Measurements from ENCODE around the gene MLH1. TPM values are rescaled to one million over a fixed set of nuclear protein-coding genes. Genes with fewer than 3 reads are reported as not detected.

Gene MLH1
- total RNA-seq, 4 donors from 2014 or later, result 27.9 to 59.0 (median 36.3) TPM

- 98% methylated on average over 3 of the region's 3 CpGs for WGBS
- Histone ChIP-seq H3K9me3 (no peaks in the 10 kb centered on the region), H3K4me3 (no peak overlapping the region), H3K27ac (replicated peaks in 1 of 4) (peak overlapping the region in 3 of 4 donors; percentile 13 to 35 (median 29)), H3K27me3 (no peaks in the 10 kb centered on the region), H3K36me3 (peaks cover 0 to 56% (median 22%) of the 10 kb centered on the region in 4 donors), H3K4me1 (peaks cover 0 to 34% (median 31%) of the 10 kb centered on the region in 4 donors)
- no peak for DNase-seq (ENCODE audit: extremely low spot score)
- intact Hi-C loops (cut with DNase I), result no loop called here
- TF ChIP-seq CTCF (IDR thresholded peaks at IDR 0.05) (no peak), EP300 (IDR thresholded peaks at IDR 0.05) (no peak), POLR2A (IDR thresholded peaks at IDR 0.05; ENCODE audit: low read depth) (no peak), POLR2AphosphoS5 (IDR thresholded peaks at IDR 0.05) (no peak)
Measured at GRCh38 chr3:37071921-37072320, 78.6 kb downstream of the MLH1 start.

GRCh38 chr3:37072892-37073291 is 79.6 kb downstream of the MLH1 start:
- Histone ChIP-seq H3K4me1 (peaks cover 0 to 34% (median 31%) of the 10 kb centered on the region in 4 donors), H3K27ac (replicated peaks in 1 of 4) (peak overlapping the region; percentile 10 to 35 (median 21)), H3K4me3 (no peak overlapping the region), H3K9me3 (no peaks in the 10 kb centered on the region), H3K27me3 (no peaks in the 10 kb centered on the region), H3K36me3 (peaks cover 0 to 56% (median 26%) of the 10 kb centered on the region in 4 donors)
- no peak for DNase-seq (ENCODE audit: extremely low spot score)
- intact Hi-C loops (cut with DNase I), result no loop called here
- 7% methylated on average over 2 of the region's 2 CpGs for WGBS
- TF ChIP-seq CTCF (IDR thresholded peaks at IDR 0.05) (no peak), EP300 (IDR thresholded peaks at IDR 0.05) (no peak), POLR2A (IDR thresholded peaks at IDR 0.05; ENCODE audit: low read depth) (no peak), POLR2AphosphoS5 (IDR thresholded peaks at IDR 0.05) (no peak)

GRCh38 chr3:37074178-37074577 is 80.9 kb downstream of the MLH1 start:
- Histone ChIP-seq H3K27me3 (no peaks in the 10 kb centered on the region), H3K9me3 (no peaks in the 10 kb centered on the region), H3K36me3 (peaks cover 0 to 57% (median 22%) of the 10 kb centered on the region in 4 donors), H3K4me1 (peaks cover 0 to 34% (median 31%) of the 10 kb centered on the region in 4 donors), H3K27ac (replicated peaks in 1 of 4) (peak overlapping the region in 3 of 4 donors; percentile 22 to 55 (median 36)), H3K4me3 (no peak overlapping the region)
- DNase-seq (ENCODE audit: extremely low spot score), result no peak
- WGBS, result 62% methylated on average over 3 of the region's 3 CpGs
- intact Hi-C loops (cut with DNase I), result no loop called here
- TF ChIP-seq POLR2A (IDR thresholded peaks at IDR 0.05; ENCODE audit: low read depth), result no peak
- TF ChIP-seq CTCF (IDR thresholded peaks at IDR 0.05), result no peak
- no peak for TF ChIP-seq POLR2AphosphoS5 (IDR thresholded peaks at IDR 0.05)
- no peak for TF ChIP-seq EP300 (IDR thresholded peaks at IDR 0.05)

GRCh38 chr3:37075955-37076354 is 82.6 kb downstream of the MLH1 start:
- 100% methylated on average over 1 of the region's 1 CpG for WGBS
- intact Hi-C loops (cut with DNase I), result no loop called here
- Histone ChIP-seq H3K36me3 (peaks cover 0 to 59% (median 25%) of the 10 kb centered on the region in 4 donors), H3K4me3 (no peak overlapping the region), H3K9me3 (no peaks in the 10 kb centered on the region), H3K4me1 (peaks cover 0 to 35% (median 33%) of the 10 kb centered on the region in 4 donors), H3K27ac (replicated peaks in 1 of 4) (no peak overlapping the region), H3K27me3 (no peaks in the 10 kb centered on the region)
- TF ChIP-seq EP300 (IDR thresholded peaks at IDR 0.05), result no peak
- TF ChIP-seq CTCF (IDR thresholded peaks at IDR 0.05), result no peak
- no peak for TF ChIP-seq POLR2AphosphoS5 (IDR thresholded peaks at IDR 0.05)
- no peak for TF ChIP-seq POLR2A (IDR thresholded peaks at IDR 0.05; ENCODE audit: low read depth)
- DNase-seq (ENCODE audit: extremely low spot score), result no peak

DNA sequence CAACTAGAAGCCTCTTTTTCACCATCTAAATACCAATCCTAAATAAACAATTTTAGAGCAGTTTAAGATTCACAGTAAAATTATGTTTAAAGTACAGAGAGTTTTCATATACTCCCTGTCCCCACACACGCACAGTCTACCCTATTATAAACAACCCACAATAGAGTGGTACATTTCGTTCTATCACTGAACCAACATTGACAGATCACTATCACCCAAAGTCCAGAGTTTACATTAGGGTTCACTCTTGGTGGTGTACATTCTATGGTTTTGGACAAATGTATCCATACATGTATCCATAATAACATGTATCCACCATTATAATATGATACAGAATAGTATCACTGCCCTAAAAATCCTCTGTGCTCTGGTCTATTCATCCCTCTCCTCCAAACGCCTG is 89.0 kb downstream of the MLH1 start:
- H3K27ac ChIP-seq (replicated peaks in 1 of 4), result peak overlapping the region in 1 of 4 donors; percentile 16
- DNase-seq (ENCODE audit: extremely low spot score), result no peak
- no peaks in the 10 kb centered on the region for H3K27me3 ChIP-seq
- TF ChIP-seq POLR2AphosphoS5 (IDR thresholded peaks at IDR 0.05), result no peak
- TF ChIP-seq EP300 (IDR thresholded peaks at IDR 0.05), result no peak
- no peak for TF ChIP-seq CTCF (IDR thresholded peaks at IDR 0.05)
- no peak for TF ChIP-seq POLR2A (IDR thresholded peaks at IDR 0.05; ENCODE audit: low read depth)
- 92% methylated on average over 3 of the region's 3 CpGs for WGBS
- H3K9me3 ChIP-seq, result no peaks in the 10 kb centered on the region
- H3K4me1 ChIP-seq, result peaks cover 0 to 25% (median 16%) of the 10 kb centered on the region in 4 donors
- H3K36me3 ChIP-seq, result peaks cover 0 to 58% (median 23%) of the 10 kb centered on the region in 4 donors
- no peak overlapping the region for H3K4me3 ChIP-seq
- intact Hi-C loops (cut with DNase I), result no loop called here
